ENCODE measurements around the gene STPG3.

STPG3 gene

DNA sequence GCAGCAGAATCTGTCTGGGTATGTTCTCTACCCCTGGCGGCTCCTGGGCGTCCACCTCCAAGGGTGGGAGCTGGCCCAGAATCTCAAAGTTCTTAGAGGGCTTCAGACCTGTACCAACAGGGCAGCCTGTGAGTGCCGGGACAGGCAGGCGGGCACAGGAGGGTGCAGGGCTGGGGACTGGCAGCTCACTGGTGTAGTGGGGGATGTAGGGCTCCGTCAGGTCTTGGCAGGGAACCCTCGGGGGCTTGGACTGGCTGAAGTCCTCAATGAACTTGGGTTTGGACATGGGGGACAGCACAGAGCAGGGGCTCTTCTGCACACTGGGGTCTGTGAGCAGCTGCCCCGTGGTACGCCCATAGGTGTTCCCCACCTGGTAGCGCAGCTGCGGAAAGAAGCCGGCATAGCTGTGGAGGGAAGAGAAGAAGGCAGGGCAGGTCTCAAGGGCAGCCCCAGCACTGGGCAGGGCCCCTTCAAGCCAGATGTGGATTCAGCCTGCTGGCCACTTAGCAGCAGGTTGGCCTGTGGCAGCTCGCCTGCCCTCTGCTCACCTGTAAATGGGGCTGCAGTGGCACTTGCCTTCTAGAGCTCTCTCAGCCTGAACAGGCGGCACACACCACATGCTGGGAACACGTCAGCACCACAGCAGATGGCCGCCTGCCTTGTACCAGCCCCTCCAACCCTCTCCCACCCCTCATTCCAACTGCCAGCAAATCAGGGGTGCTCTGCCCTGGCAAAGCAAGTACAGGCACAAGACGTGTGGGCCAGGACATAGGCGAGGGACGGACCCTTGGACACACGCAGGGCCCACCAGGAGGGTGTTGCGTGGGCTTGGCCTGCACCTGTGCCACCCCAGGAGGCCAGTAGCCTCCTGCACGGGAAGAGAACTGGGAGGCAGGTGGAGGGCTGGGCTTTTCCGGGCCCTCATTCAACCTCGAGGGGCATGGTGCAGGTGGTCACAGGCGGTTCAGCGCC is 5.3 kb upstream of the STPG3 start:
- 0 out of 2 replicates have a peak overlapping the region, but pooled peaks have one; percentile 97 for H3K27ac ChIP-seq
- TF ChIP-seq, protein P1, sequence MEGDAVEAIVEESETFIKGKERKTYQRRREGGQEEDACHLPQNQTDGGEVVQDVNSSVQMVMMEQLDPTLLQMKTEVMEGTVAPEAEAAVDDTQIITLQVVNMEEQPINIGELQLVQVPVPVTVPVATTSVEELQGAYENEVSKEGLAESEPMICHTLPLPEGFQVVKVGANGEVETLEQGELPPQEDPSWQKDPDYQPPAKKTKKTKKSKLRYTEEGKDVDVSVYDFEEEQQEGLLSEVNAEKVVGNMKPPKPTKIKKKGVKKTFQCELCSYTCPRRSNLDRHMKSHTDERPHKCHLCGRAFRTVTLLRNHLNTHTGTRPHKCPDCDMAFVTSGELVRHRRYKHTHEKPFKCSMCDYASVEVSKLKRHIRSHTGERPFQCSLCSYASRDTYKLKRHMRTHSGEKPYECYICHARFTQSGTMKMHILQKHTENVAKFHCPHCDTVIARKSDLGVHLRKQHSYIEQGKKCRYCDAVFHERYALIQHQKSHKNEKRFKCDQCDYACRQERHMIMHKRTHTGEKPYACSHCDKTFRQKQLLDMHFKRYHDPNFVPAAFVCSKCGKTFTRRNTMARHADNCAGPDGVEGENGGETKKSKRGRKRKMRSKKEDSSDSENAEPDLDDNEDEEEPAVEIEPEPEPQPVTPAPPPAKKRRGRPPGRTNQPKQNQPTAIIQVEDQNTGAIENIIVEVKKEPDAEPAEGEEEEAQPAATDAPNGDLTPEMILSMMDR (IDR thresholded peaks at IDR 0.05) = no peak
- no peak for TF ChIP-seq ZFX (IDR thresholded peaks at IDR 0.05; ENCODE audit: borderline replicate concordance)

DNA sequence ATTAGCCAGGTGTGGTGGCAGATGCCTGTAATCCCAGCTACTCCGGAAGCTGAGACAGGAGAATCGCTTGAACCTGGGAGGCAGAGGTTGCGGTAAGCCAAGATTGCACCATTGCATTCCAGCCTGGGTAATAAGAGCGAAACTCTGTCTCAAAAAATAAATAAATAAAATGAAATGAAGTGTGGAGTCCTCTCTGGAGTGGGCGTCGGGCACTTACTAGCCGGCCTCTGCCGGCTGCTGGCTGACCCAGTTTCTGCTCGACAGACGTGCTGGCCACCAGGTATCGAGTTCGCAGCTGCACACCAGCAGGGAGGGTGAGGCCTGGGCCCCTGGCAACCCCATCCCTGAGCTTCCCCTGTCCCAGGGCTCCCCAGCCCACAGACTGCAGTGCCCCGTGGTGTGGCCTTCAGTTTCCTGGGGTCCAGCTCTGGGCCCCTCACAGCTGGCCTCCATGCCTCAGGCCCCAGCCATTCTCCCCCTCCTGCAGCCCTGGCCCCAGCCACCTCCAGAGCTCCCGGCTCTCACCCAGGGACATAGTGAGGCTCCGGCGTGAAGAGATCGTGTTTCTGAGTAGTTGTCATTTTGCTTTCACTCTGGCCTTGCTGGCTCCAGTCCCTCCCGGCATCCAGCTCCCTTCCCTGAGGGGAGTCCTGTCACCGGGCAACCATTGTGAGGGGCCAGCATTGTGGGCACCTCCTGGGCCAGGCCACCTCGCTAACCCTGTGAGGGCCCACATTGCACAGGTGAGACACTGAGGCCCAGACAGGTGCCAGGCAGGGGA is 3.8 kb upstream of the STPG3 start:
- H3K27ac ChIP-seq = no peak overlapping the region
- TF ChIP-seq, protein P1 (IDR thresholded peaks at IDR 0.05) = no peak
- no peak for TF ChIP-seq ZFX (IDR thresholded peaks at IDR 0.05; ENCODE audit: borderline replicate concordance)

DNA sequence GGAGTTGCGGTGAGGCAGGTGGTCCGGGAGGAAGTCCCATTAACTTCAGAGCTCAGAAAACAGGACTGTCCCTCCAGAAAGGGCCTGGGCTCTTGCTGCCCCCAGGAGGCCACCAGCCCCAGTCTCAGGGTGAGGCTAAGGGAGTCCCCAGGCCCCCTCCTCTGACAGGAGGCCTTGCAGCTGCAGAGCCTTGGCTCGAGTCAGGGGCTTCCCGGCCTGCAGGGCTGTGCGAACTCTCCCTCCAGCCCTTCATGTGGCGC is 3.2 kb upstream of the STPG3 start:
- TF ChIP-seq, protein P1 (IDR thresholded peaks at IDR 0.05) = no peak
- no peak for TF ChIP-seq ZFX (IDR thresholded peaks at IDR 0.05; ENCODE audit: borderline replicate concordance)

DNA sequence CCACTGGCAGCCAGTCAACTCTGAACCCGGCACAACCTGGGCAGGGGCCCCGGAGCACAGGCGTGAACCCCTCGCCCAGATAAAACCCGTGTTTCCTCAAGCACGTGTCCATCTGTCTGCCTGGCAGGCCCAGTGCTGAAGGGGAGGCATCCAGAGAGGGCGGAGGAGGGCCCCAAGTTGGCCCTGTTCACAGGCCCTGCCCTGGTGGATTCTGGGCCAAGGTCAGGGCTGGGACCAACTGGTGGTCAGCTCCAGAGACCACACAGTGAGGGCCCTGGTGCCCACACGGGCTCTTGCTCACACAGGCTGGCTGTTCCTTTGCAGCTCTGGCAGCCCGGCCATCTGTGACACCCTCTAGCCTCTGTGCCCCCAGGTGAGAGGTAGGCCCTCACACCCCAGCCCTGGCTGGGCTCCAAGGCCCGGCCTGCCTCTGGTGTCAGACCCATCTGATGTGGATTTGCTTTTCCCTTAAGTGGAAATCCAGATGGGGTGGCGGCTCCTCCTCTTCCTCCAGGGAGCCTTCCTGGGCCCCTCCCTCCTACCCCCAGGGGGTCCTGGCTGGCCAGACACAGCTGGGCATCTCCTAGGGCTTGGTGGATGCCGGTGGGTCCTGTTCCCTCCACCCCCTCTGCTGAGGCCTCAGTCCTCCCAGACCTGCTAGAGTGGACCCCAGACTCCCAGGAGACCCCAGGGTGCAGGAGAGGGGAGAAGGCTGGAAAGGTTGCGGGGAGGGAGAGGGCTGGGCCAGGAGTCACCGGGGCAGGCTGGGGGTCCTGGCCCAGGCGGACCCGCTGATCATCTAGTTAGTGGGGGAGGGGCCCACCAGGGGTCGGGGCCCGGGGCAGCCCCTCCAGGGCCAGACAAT is 525 bp upstream of the STPG3 start:
- no peak for TF ChIP-seq ZFX (IDR thresholded peaks at IDR 0.05; ENCODE audit: borderline replicate concordance)
- TF ChIP-seq, protein P1 (IDR thresholded peaks at IDR 0.05) = no peak
- peak overlapping the region; percentile 58 for H3K27ac ChIP-seq

More for the DNA sequence above, 3.2 kb upstream of the STPG3 start:
- no peak overlapping the region for H3K27ac ChIP-seq

DNA sequence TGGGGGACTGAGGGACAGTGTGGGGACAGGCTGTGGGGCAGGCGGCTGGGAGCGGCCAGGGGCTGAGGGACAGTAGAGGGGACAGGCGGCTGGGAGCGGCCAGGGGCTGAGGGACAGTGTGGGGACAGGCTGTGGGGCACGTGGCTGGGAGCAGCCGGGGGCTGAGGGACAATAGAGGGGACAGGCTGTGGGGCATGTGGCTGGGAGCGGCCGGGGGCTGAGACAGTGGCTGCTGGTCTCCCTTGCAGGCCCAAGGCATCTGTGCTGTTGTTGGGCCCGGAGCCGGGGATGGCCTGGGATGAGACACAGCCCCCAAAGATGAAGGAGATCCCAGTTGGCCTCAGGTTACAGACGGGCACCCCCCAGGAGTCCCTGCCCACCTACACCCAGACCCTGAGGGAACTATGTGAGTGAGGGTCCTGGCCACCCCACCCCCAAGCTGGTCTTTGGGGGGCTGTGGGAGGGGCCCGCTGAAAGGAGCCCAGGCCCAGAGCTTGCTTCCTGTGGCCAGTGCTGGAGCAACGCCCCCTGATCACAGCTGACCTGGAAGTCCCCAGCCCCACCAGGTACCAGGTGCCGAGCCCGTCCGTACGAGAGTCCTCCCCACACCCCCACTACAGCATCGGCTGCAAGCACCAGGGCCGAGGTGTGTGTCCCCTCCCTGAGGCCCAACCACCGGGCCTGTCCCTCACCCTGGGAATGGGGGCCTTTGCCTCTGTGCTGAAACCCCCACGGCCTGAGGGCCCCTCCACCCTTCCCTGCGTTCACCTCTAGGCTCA is 593 bp downstream of the STPG3 start:
- no peak for TF ChIP-seq ZFX (IDR thresholded peaks at IDR 0.05; ENCODE audit: borderline replicate concordance)
- TF ChIP-seq, protein P1 (IDR thresholded peaks at IDR 0.05) = no peak

More for the DNA sequence above, 593 bp downstream of the STPG3 start:
- peak overlapping the region; percentile 94 for H3K27ac ChIP-seq
